Panc1 (cell line): Measurements from ENCODE around the gene SUCLA2.

Experiments used
- CTCF ChIP-seq: fragments of 450-650 bp; IDR thresholded peaks from 2 replicates; pipeline ENCODE4 v1.5.1; 2017; ENCODE audit warnings: mild to moderate bottlenecking
- POLR2AphosphoS5 ChIP-seq: IDR thresholded peaks from 2 replicates; pipeline ENCODE4 v1.6.1; 2012; ENCODE audit warnings: mild to moderate bottlenecking, low read depth, low read length, moderate library complexity
- REST ChIP-seq, 2 experiments: IDR thresholded peaks; 2 replicates each; pipeline ENCODE4 v1.6.1; 2011 to 2012; ENCODE audit warnings: low read depth in 2 of 2, control low read depth in 1 of 2, low read length in 1 of 2, mild to moderate bottlenecking in 1 of 2, moderate library complexity in 1 of 2; ENCODE audit not compliant: insufficient read depth in 1 of 2
- SIN3A ChIP-seq: IDR thresholded peaks from 2 replicates; pipeline ENCODE4 v1.6.1; 2012; ENCODE audit warnings: low read depth, mild to moderate bottlenecking, low read length, moderate library complexity, borderline replicate concordance; ENCODE audit not compliant: insufficient read depth

GRCh38 chr13:47904241-47904640, 96.8 kb downstream of the SUCLA2 start:
- TF ChIP-seq REST (IDR thresholded peaks at IDR 0.05; ENCODE audit: insufficient read depth in 1 of 2, low read depth in 2 of 2, low read length in 1 of 2) (no peak), SIN3A (no peak), CTCF (no peak), POLR2AphosphoS5 (no peak)
